IMR-90 (cell line): Measurements from ENCODE around the gene DISP2.

ENCODE experiments used
- BHLHE40 ChIP-seq: fragments of 150-350 bp; IDR thresholded peaks from 2 replicates; pipeline ENCODE4 v1.6.1; 2016; ENCODE audit warnings: mild to moderate bottlenecking, low read depth, low read length
- CEBPB ChIP-seq: IDR thresholded peaks from 2 replicates; pipeline ENCODE4 v1.6.1; 2012; ENCODE audit warnings: low read depth, low read length, improper control_type of control experiment
- MAFK ChIP-seq: IDR thresholded peaks from 2 replicates; pipeline ENCODE4 v1.6.1; 2012; ENCODE audit warnings: low read depth, low read length, improper control_type of control experiment
- MAZ ChIP-seq: IDR thresholded peaks from 2 replicates; pipeline ENCODE4 v1.6.1; 2012; ENCODE audit warnings: low read depth, mild to moderate bottlenecking, low read length, improper control_type of control experiment, moderate library complexity, borderline replicate concordance
- NFE2L2 ChIP-seq: fragments of 150-350 bp; IDR thresholded peaks from 2 replicates; pipeline ENCODE4 v1.6.1; 2016; ENCODE audit warnings: low read depth, mild to moderate bottlenecking, low read length
- POLR2A ChIP-seq: IDR thresholded peaks from 2 replicates; pipeline ENCODE4 v1.6.1; 2012; ENCODE audit warnings: mild to moderate bottlenecking, low read depth, low read length
- RAD21 ChIP-seq: IDR thresholded peaks from 2 replicates; pipeline ENCODE4 v1.6.1; 2012; ENCODE audit warnings: low read length, improper control_type of control experiment
- RCOR1 ChIP-seq: IDR thresholded peaks from 2 replicates; pipeline ENCODE4 v1.6.1; 2012; ENCODE audit warnings: mild to moderate bottlenecking, low read length, improper control_type of control experiment; ENCODE audit not compliant: insufficient replicate concordance
- RFX5 ChIP-seq: IDR thresholded peaks from 2 replicates; pipeline ENCODE4 v1.8.0; 2012; ENCODE audit warnings: low read depth, mild to moderate bottlenecking, low read length, moderate library complexity
- SMC3 ChIP-seq: fragments of 150-350 bp; IDR thresholded peaks from 2 replicates; pipeline ENCODE4 v1.6.1; 2016; ENCODE audit warnings: low read depth, mild to moderate bottlenecking, antibody characterized with exemption, low read length, moderate library complexity
- TF ChIP-seq, protein P1 (sequence below): conservative IDR thresholded peaks from 2 replicates; pipeline ENCODE4 v1.5.1; 2012; ENCODE audit warnings: mild to moderate bottlenecking, low read depth, low read length, improper control_type of control experiment
- TF ChIP-seq, protein P2 (sequence below): fragments of 150-350 bp; IDR thresholded peaks from 2 replicates; pipeline ENCODE4 v1.6.1; 2017; ENCODE audit warnings: mild to moderate bottlenecking, antibody characterized with exemption, low read length, low read depth
- TF ChIP-seq, protein P3 (sequence below): fragments of 150-350 bp; IDR thresholded peaks from 2 replicates; pipeline ENCODE4 v1.6.1; 2016; ENCODE audit warnings: low read depth, mild to moderate bottlenecking, low read length, moderate library complexity, borderline replicate concordance

DNA sequence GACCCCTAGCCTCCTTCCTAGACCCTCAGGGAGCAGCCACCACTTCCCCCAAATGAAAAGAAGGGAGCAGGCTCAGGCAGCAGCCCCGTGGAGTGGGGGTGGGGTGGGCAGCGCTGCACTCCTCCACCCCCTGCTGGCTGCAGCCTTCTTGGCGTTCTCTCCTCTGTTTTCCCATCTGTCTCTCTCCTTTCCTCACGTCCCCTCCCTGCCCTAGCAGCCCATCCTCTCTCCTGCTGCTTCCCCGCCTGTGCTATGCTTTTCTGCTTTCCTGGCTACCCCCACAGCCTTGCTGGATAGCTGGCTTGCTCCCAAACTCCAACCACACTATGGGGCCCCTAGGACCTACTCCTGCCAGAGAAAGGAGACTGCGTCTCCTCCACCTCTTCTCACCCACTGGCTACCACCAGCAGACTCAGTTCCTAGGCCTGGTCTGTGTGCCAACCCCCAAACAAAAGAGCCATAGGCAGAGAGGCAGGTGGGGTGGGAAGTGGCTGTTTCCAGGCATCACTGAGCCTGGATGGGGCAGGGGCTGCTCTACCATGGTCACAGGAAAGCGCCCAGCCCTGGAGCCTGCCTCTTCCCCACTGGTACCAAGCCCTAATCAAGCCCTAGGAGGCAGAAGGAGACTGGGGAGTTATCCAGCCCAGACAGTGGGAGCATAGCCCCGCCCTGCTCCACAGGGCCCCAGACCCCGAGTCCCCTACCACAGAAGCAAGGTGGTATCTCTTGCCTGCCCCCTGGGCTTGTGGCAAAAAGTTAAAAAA is 3.4 kb upstream of the DISP2 start:
- TF ChIP-seq, protein P1, sequence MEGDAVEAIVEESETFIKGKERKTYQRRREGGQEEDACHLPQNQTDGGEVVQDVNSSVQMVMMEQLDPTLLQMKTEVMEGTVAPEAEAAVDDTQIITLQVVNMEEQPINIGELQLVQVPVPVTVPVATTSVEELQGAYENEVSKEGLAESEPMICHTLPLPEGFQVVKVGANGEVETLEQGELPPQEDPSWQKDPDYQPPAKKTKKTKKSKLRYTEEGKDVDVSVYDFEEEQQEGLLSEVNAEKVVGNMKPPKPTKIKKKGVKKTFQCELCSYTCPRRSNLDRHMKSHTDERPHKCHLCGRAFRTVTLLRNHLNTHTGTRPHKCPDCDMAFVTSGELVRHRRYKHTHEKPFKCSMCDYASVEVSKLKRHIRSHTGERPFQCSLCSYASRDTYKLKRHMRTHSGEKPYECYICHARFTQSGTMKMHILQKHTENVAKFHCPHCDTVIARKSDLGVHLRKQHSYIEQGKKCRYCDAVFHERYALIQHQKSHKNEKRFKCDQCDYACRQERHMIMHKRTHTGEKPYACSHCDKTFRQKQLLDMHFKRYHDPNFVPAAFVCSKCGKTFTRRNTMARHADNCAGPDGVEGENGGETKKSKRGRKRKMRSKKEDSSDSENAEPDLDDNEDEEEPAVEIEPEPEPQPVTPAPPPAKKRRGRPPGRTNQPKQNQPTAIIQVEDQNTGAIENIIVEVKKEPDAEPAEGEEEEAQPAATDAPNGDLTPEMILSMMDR, result peak; percentile 70
- TF ChIP-seq POLR2A, result no peak
- TF ChIP-seq MAZ, result 0 out of 2 replicates have a peak, but pooled peaks have one; percentile 47
- TF ChIP-seq RFX5, result no peak
- TF ChIP-seq SMC3, result peak; percentile 61
- TF ChIP-seq, protein P2, sequence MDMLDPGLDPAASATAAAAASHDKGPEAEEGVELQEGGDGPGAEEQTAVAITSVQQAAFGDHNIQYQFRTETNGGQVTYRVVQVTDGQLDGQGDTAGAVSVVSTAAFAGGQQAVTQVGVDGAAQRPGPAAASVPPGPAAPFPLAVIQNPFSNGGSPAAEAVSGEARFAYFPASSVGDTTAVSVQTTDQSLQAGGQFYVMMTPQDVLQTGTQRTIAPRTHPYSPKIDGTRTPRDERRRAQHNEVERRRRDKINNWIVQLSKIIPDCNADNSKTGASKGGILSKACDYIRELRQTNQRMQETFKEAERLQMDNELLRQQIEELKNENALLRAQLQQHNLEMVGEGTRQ, result no peak
- TF ChIP-seq CEBPB, result no peak
- TF ChIP-seq RAD21, result peak; percentile 52
- TF ChIP-seq BHLHE40, result no peak
- no peak for TF ChIP-seq NFE2L2
- TF ChIP-seq RCOR1, result no peak
- TF ChIP-seq, protein P3, sequence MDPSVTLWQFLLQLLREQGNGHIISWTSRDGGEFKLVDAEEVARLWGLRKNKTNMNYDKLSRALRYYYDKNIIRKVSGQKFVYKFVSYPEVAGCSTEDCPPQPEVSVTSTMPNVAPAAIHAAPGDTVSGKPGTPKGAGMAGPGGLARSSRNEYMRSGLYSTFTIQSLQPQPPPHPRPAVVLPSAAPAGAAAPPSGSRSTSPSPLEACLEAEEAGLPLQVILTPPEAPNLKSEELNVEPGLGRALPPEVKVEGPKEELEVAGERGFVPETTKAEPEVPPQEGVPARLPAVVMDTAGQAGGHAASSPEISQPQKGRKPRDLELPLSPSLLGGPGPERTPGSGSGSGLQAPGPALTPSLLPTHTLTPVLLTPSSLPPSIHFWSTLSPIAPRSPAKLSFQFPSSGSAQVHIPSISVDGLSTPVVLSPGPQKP, result no peak
- TF ChIP-seq MAFK, result no peak
